CD14-positive monocyte (primary cell): Measurements from ENCODE around the gene XAB2. TPM values are rescaled to one million over a fixed set of nuclear protein-coding genes. Genes with fewer than 3 reads are reported as not detected.

ENCODE experiments used
- DNase-seq, 3 donors: peaks; one replicate each; pipeline ENCODE4 v3.0.0-alpha.2; 2011 to 2022
- H2AFZ ChIP-seq: 2 replicates; pipeline ENCODE4 v1.6.0; 2012; ENCODE audit warnings: mild to moderate bottlenecking, low read depth, low read length, inconsistent platforms; ENCODE audit not compliant: insufficient read depth, poor library complexity, severe bottlenecking
- H3K27ac ChIP-seq, 2 donors: 1 replicate in 1 of 2; 2 replicates in 1 of 2; pipeline ENCODE4 v1.5.1; 2012 to 2013; ENCODE audit warnings: low read length in 2 of 2, control low read depth in 1 of 2, inconsistent platforms in 1 of 2, low read depth in 1 of 2, mild to moderate bottlenecking in 1 of 2
- H3K27me3 ChIP-seq, 2 donors: one replicate each; pipeline versions ENCODE4 v1.6.0 to v1.6.1; 2011 to 2013; ENCODE audit warnings: low read length in 2 of 2; ENCODE audit not compliant: control insufficient read depth in 2 of 2, insufficient read depth in 2 of 2
- H3K36me3 ChIP-seq, 2 donors: replicated peaks in 1 of 2; 1 replicate in 1 of 2; 2 replicates in 1 of 2; pipeline versions ENCODE4 v1.5.1 to v1.6.1; 2012 to 2013; ENCODE audit warnings: low read length in 2 of 2, control low read depth in 1 of 2, inconsistent platforms in 1 of 2, mild to moderate bottlenecking in 1 of 2; ENCODE audit not compliant: insufficient read depth in 2 of 2, control insufficient read depth in 1 of 2
- H3K4me1 ChIP-seq, 2 donors: 1 replicate in 1 of 2; 2 replicates in 1 of 2; pipeline versions ENCODE4 v1.5.1 to v1.6.1; 2012 to 2013; ENCODE audit warnings: low read length in 2 of 2, control low read depth in 1 of 2, inconsistent platforms in 1 of 2, mild to moderate bottlenecking in 1 of 2, moderate library complexity in 1 of 2; ENCODE audit not compliant: insufficient read depth in 2 of 2, control insufficient read depth in 1 of 2
- H3K4me2 ChIP-seq: replicated peaks from 2 replicates; pipeline ENCODE3; 2012; ENCODE audit warnings: low read length, moderate library complexity, mild to moderate bottlenecking; ENCODE audit not compliant: poor library complexity, severe bottlenecking; ENCODE audit errors: extremely low read depth
- H3K4me3 ChIP-seq, 3 experiments: fragments of 200-600 bp in 1 of 3; sonication (generic) in 1 of 3; replicated peaks in 1 of 3; 1 replicate in 2 of 3; 2 replicates in 1 of 3; pipeline ENCODE4 v1.5.1; 2011 to 2013; ENCODE audit warnings: low read length in 3 of 3, mild to moderate bottlenecking in 3 of 3, control low read depth in 2 of 3, low read depth in 2 of 3, inconsistent platforms in 1 of 3, moderate library complexity in 1 of 3
- H3K79me2 ChIP-seq: 2 replicates; pipeline ENCODE4 v1.6.0; 2012; ENCODE audit warnings: mild to moderate bottlenecking, control low read depth, inconsistent platforms, low read length, moderate library complexity; ENCODE audit not compliant: insufficient read depth
- H3K9ac ChIP-seq: 2 replicates; pipeline ENCODE4 v1.6.0; 2017; ENCODE audit warnings: low read length, mild to moderate bottlenecking; ENCODE audit not compliant: insufficient read depth, poor library complexity, severe bottlenecking
- H3K9me3 ChIP-seq, 2 donors: replicated peaks in 1 of 2; 1 replicate in 1 of 2; 2 replicates in 1 of 2; pipeline versions ENCODE4 v1.5.1 to v1.6.1; 2012 to 2013; ENCODE audit warnings: low read length in 2 of 2, control low read depth in 1 of 2; ENCODE audit not compliant: control insufficient read depth in 1 of 2, insufficient read depth in 1 of 2
- H4K20me1 ChIP-seq: 2 replicates; pipeline ENCODE4 v1.6.0; 2012; ENCODE audit warnings: mild to moderate bottlenecking, low read length, control low read depth, moderate library complexity; ENCODE audit not compliant: insufficient read depth
- H3K27ac Mint-ChIP-seq, 7 donors: one replicate each; pipeline ENCODE4 v1.8.0; 2020; ENCODE audit warnings: mild to moderate bottlenecking in 7 of 7, mixed read lengths in 7 of 7, moderate library complexity in 6 of 7, inconsistent platforms in 2 of 7
- H3K27me3 Mint-ChIP-seq, 3 donors: one replicate each; pipeline ENCODE4 v1.8.0; 2021 to 2022; ENCODE audit warnings: low read depth in 3 of 3, mild to moderate bottlenecking in 3 of 3, mixed read lengths in 3 of 3, moderate library complexity in 3 of 3, inconsistent platforms in 1 of 3
- H3K36me3 Mint-ChIP-seq, 2 donors: one replicate each; pipeline ENCODE4 v1.8.0; 2020; ENCODE audit warnings: mixed read lengths in 2 of 2, inconsistent platforms in 1 of 2, mild to moderate bottlenecking in 1 of 2
- H3K4me1 Mint-ChIP-seq: one replicate; pipeline ENCODE4 v1.8.0; 2020; ENCODE audit warnings: mild to moderate bottlenecking, mixed read lengths
- H3K4me3 Mint-ChIP-seq, 2 donors: one replicate each; pipeline ENCODE4 v1.8.0; 2020; ENCODE audit warnings: mild to moderate bottlenecking in 2 of 2, mixed read lengths in 2 of 2, moderate library complexity in 1 of 2
- H3K9me3 Mint-ChIP-seq, 7 donors: one replicate each; pipeline ENCODE4 v1.8.0; 2020 to 2022; ENCODE audit warnings: mixed read lengths in 7 of 7, mild to moderate bottlenecking in 6 of 7, moderate library complexity in 6 of 7, inconsistent platforms in 2 of 7
- CTCF ChIP-seq: fragments of 200-600 bp; IDR thresholded peaks from one replicate; pipeline ENCODE4 v1.8.0; 2022; ENCODE audit warnings: antibody characterized with exemption, mild to moderate bottlenecking
- WGBS: methylation state at CpG from one replicate; pipeline ENCODE4 v1.1.5; 2013; ENCODE audit warnings: missing lambda C conversion rate; ENCODE audit not compliant: insufficient coverage; 5-methylcytosine and 5-hydroxymethylcytosine counted together
- intact Hi-C, 2 donors: fragments of 100-400 bp; cut with micrococcal nuclease; formaldehyde crosslinking; loops; one replicate each; pipeline versions ENCODE4 v1.15.0 to v1.15.1; 2023
- polyA minus RNA-seq: library from RNA; depleted of rRNA, polyadenylated mRNA; stranded (reverse); fragments of >200 nt; gene quantifications from 2 replicates; pipeline ENCODE4 v1.2.3, GENCODE V29; 2012
- polyA plus RNA-seq, 3 donors: library from polyadenylated mRNA; depleted of rRNA in 1 of 3; unstranded in 2 of 3; stranded (reverse) in 1 of 3; fragments of 300-500 nt in 2 of 3; fragments of >200 nt in 1 of 3; fragmentation: Illumina TruSeq in 2 of 3; gene quantifications; 1 replicate in 2 of 3; 2 replicates in 1 of 3; pipeline ENCODE4 v1.2.3, GENCODE V29; 2012 to 2021
- total RNA-seq, 12 experiments: library from RNA in 1 of 12; stranded (reverse) in 1 of 12; fragments of 120-200 nt in 1 of 12; gene quantifications; one replicate each; pipeline ENCODE4 v1.2.4 and lab custom pipeline; 2013 to 2026; ENCODE audit warnings: mixed read lengths in 6 of 12, inconsistent platforms in 1 of 12

XAB2 gene
- total RNA-seq (2013): 31.4 TPM
- polyA plus RNA-seq (10 to 100 TPM in 1 of 3 donors, 1 to 10 TPM in 2; 4.6 to 55.7 (median 8.8) TPM), polyA minus RNA-seq (45.0 and 65.6 TPM in 2 replicates), total RNA-seq (lab: John Stamatoyannopoulos, UW) (21.0 to 60.6 (median 35.7) reads per million in 11 experiments)

- DNase-seq: peak; percentile 98 to 99 (median 99)
- Histone ChIP-seq H2AFZ (peak within 1 kb of the TSS; percentile 73), H3K27me3 (no peaks in the 10 kb centered on the region), H3K79me2 (peaks cover 58% of the 10 kb centered on the region), H3K9me3 (no peaks in the 10 kb centered on the region), H3K9ac (peak within 1 kb of the TSS; percentile 93), H3K4me2 (peak within 1 kb of the TSS; percentile 88), H4K20me1 (no peaks in the 10 kb centered on the region), H3K36me3 (peaks cover 33 to 52% of the 10 kb centered on the region in 2 donors), H3K4me1 (peaks cover 19 to 28% of the 10 kb centered on the region in 2 donors), H3K27ac (peak within 1 kb of the TSS; percentile 63 to 97), H3K4me3 (peak within 1 kb of the TSS; percentile 83 to 96 (median 88))
- H3K9me3 Mint-ChIP-seq: peaks cover 0 to 2% (median 0%) of the 10 kb centered on the region in 7 donors
- peak within 1 kb of the TSS; percentile 95 to 96 for H3K4me3 Mint-ChIP-seq
- H3K27me3 Mint-ChIP-seq: peaks cover 0 to 2% (median 0%) of the 10 kb centered on the region in 3 donors
- under 1% methylated on average over 40 of the region's 40 CpGs for WGBS
- H3K4me1 Mint-ChIP-seq: peaks cover 22% of the 10 kb centered on the region
- intact Hi-C loops: loop anchor here (10.0 kb wide), 2 partner anchors 235 to 275 kb away; partner anchors contain the start of gene MAP2K7 (in 1 of the 2)
- H3K36me3 Mint-ChIP-seq: peaks cover 32 to 47% of the 10 kb centered on the region in 2 donors
- TF ChIP-seq CTCF: no peak
- peak within 1 kb of the TSS; percentile 97 to 100 (median 99) for H3K27ac Mint-ChIP-seq
Observed at GRCh38 chr19:7629347-7630054, at the start of gene XAB2, which contains the start of gene PET100. Gene XAB2, minus strand, starts transcription at chr19:7629545. Its CDS starts 18 bp downstream, at chr19:7629527. Gene PET100, plus strand, starts transcription at chr19:7629793. Its CDS starts 41 bp downstream, at chr19:7629834.

DNA sequence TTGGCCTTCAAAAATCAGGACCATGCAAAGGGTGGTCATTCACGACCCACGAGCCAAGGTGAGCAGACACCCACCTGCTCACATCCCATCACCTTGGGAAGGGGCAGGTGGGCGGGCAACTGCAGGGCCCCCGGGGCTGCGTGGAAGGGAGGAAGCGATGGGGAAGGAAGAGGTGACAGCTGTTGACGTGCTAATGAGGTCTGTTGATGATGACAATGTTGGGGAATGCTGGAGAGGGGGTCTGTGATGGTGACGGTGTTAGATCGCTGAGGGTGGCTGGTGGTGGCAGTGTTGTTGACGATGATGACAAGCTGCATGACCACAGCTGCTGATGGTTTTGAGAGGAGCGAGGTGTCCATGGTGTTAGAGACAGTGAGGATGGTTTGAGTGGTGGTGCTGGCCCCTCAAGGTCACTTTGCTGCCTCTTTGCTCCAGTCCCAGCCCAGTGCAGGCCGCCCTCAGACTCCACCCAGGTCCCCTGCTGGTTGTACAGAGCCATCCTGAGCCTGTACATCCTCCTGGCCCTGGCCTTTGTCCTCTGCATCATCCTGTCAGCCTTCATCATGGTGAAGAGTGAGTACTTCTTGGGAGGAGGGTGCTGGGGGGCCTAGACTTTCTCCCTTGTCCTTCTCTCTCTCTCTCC is 48.4 kb upstream of the XAB2 start:
- H3K4me1 Mint-ChIP-seq: peaks cover 79% of the 10 kb centered on the region
- TF ChIP-seq CTCF: peak; percentile 9
- DNase-seq: peak; percentile 74 to 84 (median 79)
- peak overlapping the region; percentile 97 for H3K4me2 ChIP-seq
- peaks cover 11 to 14% (median 13%) of the 10 kb centered on the region in 7 donors for H3K9me3 Mint-ChIP-seq
- H3K36me3 ChIP-seq: peaks cover 5 to 7% of the 10 kb centered on the region in 2 donors
- peak overlapping the region; percentile 80 to 93 for H3K4me3 Mint-ChIP-seq
- 24% methylated on average over 8 of the region's 12 CpGs for WGBS
- H3K9ac ChIP-seq: peak overlapping the region; percentile 74
- peaks cover 7 to 13% of the 10 kb centered on the region in 2 donors for H3K9me3 ChIP-seq
- H3K36me3 Mint-ChIP-seq: peaks cover 10 to 21% of the 10 kb centered on the region in 2 donors
- H4K20me1 ChIP-seq: peaks cover 10% of the 10 kb centered on the region
- no peak overlapping the region for H2AFZ ChIP-seq
- H3K79me2 ChIP-seq: peaks cover 74% of the 10 kb centered on the region
- intact Hi-C loops: loop anchor here (1.0 to 5.0 kb wide), 3 partner anchors 19 to 40 kb away; partner anchors contain the start of gene STXBP2 (in 1 of the 2)
- H3K27ac ChIP-seq: peak overlapping the region; percentile 76 to 96
- H3K4me1 ChIP-seq: peaks cover 76 to 96% of the 10 kb centered on the region in 2 donors
- H3K27me3 Mint-ChIP-seq: peaks cover 0 to 4% (median 0%) of the 10 kb centered on the region in 3 donors
- H3K4me3 ChIP-seq: peak overlapping the region; percentile 41 to 96 (median 48)
- no peaks in the 10 kb centered on the region for H3K27me3 ChIP-seq
- peak overlapping the region; percentile 95 to 99 (median 98) for H3K27ac Mint-ChIP-seq
